ENCODE data around the gene ADSS2. TPM values are rescaled to one million over a fixed set of nuclear protein-coding genes. Genes with fewer than 3 reads are reported as not detected.

Gene ADSS2
- total RNA-seq, 4 donors from 2014 or later = 13.7 to 47.0 (median 27.3) TPM

DNA sequence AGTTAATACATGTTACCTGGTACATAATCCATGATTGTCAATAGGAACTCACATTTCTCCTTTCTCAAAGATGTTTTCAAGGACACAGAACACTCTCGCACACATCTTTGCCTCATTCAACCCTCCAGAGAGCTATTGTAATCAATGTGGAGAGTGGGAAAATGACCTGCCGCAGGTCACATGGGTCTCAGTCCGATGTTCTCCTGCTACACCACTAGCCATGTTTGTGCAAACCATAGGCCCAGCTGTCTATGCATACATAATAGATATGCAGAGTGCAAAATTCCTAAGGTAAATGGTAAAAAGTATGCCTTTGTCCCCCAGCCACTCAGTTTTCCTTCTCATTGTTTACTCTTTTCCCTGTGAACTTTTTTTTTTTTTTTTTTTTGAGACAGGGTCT, 89.2 kb downstream of the ADSS2 start:
- Histone ChIP-seq H3K27me3 (no peaks in the 10 kb centered on the region), H3K27ac (peak overlapping the region in 3 of 4 donors; percentile 18 to 61 (median 40)), H3K4me3 (no peak overlapping the region), H3K9me3 (no peaks in the 10 kb centered on the region), H3K4me1 (peaks cover 0 to 9% (median 2%) of the 10 kb centered on the region in 4 donors), H3K36me3 (no peaks in the 10 kb centered on the region)
- in situ Hi-C loops (cut with MboI; ENCODE audit: low pct_ligation_motif_present in 1 of 4, low pct_unique_long_range_greater_than_20kb in 1 of 4, low sequenced_read_pairs in 3 of 4) = no loop called here
- intact Hi-C loops (cut with DNase I; ENCODE audit: low total_unique reads) = no loop called here
- TF ChIP-seq POLR2A (IDR thresholded peaks at IDR 0.05) = no peak
- WGBS, 2 donors (ENCODE audit: low coverage in 1 of 2) = 82 to 94% methylated on average over 3 of the region's 3 CpGs
- no peak for DNase-seq

DNA sequence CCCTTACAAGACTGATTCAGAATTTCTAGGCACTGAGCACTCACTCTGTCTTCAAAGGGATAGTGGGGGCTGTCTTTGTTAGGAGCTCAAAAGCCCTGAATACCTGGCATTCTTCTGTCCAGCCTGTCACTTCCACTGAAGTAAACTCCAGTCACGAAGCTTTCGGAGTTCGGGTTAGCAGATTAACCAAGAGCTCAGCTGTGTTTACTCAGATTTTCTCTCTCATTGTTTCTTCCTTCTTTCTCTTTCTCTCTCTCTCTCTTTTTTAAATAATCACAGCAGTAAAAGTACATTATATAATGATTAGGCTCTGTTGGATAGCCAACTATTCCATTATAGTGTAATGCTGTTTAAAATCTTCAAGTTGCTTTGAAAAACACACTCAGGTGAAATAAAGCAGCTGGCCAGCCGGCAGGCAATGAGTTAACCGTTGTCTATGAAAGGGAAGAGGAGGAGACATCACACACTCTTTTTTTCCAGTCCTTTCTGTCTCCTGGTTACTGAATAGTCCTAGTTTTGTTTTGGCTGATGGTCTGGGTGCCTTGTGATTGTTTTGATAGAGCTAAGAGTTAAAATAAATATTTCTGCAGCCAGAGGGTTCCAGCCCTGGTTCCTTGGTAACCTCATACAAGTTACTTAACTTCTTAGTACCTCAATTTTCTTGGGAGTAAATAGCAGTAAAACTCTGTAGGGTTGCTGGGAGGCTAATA, 89.8 kb downstream of the ADSS2 start:
- no peaks in the 10 kb centered on the region for H3K27me3 ChIP-seq
- peaks cover 0 to 9% (median 2%) of the 10 kb centered on the region in 4 donors for H3K4me1 ChIP-seq
- in situ Hi-C loops (cut with MboI; ENCODE audit: low pct_ligation_motif_present in 1 of 4, low pct_unique_long_range_greater_than_20kb in 1 of 4, low sequenced_read_pairs in 3 of 4) (no loop called here), intact Hi-C loops (cut with DNase I; ENCODE audit: low total_unique reads) (no loop called here)
- no peaks in the 10 kb centered on the region for H3K36me3 ChIP-seq
- H3K27ac ChIP-seq = peak overlapping the region; percentile 18 to 61 (median 60)
- 46 to 48% methylated on average over 5 of the region's 5 CpGs for WGBS, 2 donors (ENCODE audit: low coverage in 1 of 2)
- TF ChIP-seq, protein P1, sequence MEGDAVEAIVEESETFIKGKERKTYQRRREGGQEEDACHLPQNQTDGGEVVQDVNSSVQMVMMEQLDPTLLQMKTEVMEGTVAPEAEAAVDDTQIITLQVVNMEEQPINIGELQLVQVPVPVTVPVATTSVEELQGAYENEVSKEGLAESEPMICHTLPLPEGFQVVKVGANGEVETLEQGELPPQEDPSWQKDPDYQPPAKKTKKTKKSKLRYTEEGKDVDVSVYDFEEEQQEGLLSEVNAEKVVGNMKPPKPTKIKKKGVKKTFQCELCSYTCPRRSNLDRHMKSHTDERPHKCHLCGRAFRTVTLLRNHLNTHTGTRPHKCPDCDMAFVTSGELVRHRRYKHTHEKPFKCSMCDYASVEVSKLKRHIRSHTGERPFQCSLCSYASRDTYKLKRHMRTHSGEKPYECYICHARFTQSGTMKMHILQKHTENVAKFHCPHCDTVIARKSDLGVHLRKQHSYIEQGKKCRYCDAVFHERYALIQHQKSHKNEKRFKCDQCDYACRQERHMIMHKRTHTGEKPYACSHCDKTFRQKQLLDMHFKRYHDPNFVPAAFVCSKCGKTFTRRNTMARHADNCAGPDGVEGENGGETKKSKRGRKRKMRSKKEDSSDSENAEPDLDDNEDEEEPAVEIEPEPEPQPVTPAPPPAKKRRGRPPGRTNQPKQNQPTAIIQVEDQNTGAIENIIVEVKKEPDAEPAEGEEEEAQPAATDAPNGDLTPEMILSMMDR (IDR thresholded peaks at IDR 0.05) = no peak
- TF ChIP-seq POLR2AphosphoS5 (IDR thresholded peaks at IDR 0.05) = no peak
- TF ChIP-seq POLR2A (IDR thresholded peaks at IDR 0.05) = no peak
- TF ChIP-seq EP300 (IDR thresholded peaks at IDR 0.05; ENCODE audit: low read depth) = no peak
- no peak for DNase-seq
- H3K9me3 ChIP-seq = no peaks in the 10 kb centered on the region
- H3K4me3 ChIP-seq = peak overlapping the region in 1 of 4 donors; percentile 18

Other genes with a start within 250 kb of the ADSS2 start
- 1 to 10 TPM in 1 of 4 donors, under 1 TPM in 1, not detected in 2; 0.55 to 2.7 TPM for gene CATSPERE, start 9.4 kb upstream of the ADSS2 start, total RNA-seq
- 10 to 100 TPM; 18.3 to 41.6 (median 30.6) TPM for gene DESI2, start 201.2 kb upstream of the ADSS2 start, total RNA-seq

Data from transverse colon (tissue), 4 donors.